GM12878 (cell line): Measurements from ENCODE around the gene KIF2C. TPM values are rescaled to one million over a fixed set of nuclear protein-coding genes. Genes with fewer than 3 reads are reported as not detected.

Experiments used
- ATAC-seq: fragments of 200-7000 bp; cut with Tn5 transposase; 3 replicates; pipeline ENCODE4 v1.9.1; 2020; ENCODE audit warnings: mild to moderate bottlenecking, moderate library complexity
- BruUV-seq: library from RNA; stranded (reverse); fragments of 400-500 nt; replicated peaks from 2 replicates; lab custom pipeline; 2021; lab: Mats Ljungman, UMichigan
- CTCF ChIA-PET: fragments of 300-600 bp; sonication (Branson Sonifier 250); formaldehyde crosslinking; extraction: SDS; loops from one replicate; lab custom pipeline; 2021; ENCODE audit warnings: inconsistent platforms; lab: Yijun Ruan, JAX
- POLR2A ChIA-PET: fragments of 350-600 bp; formaldehyde crosslinking; extraction: SDS; loops from one replicate; lab custom pipeline; 2021; ENCODE audit warnings: inconsistent platforms; lab: Charles Lee
- RAD21 ChIA-PET: fragments of 300-600 bp; sonication (Branson Sonifier 250); formaldehyde crosslinking; loops from one replicate; lab custom pipeline; 2023; ENCODE audit warnings: antibody characterized with exemption; ENCODE audit not compliant: unreplicated experiment; lab: Charles Lee
- SMC1A ChIA-PET: fragments of 300-600 bp; sonication (Branson Sonifier 250); formaldehyde crosslinking; loops from one replicate; lab custom pipeline; 2023; ENCODE audit not compliant: unreplicated experiment, uncharacterized antibody; lab: Charles Lee
- DNase-seq: peaks from one replicate; pipeline ENCODE4 v3.0.0-alpha.2; 2011; ENCODE audit warnings: low read depth, low spot score
- FAIRE-seq: peaks from 3 replicates; lab custom pipeline; 2011; peaks lifted over from hg19 to GRCh38; lab: Jason Lieb, UNC
- H2AFZ ChIP-seq: 2 replicates; pipeline ENCODE4 v1.6.0; 2011; ENCODE audit warnings: low read depth, low read length, control low read depth; ENCODE audit not compliant: control insufficient read depth
- H3K27ac ChIP-seq: 2 replicates; pipeline ENCODE4 v1.5.1; 2011; ENCODE audit warnings: control low read depth; ENCODE audit not compliant: control insufficient read depth, insufficient read depth
- H3K27me3 ChIP-seq, 2 experiments: replicated peaks in 1 of 2; 2 replicates each; pipeline versions ENCODE4 v1.6.0 to v1.6.1; 2011; ENCODE audit warnings: low read length in 1 of 2; ENCODE audit not compliant: control insufficient read depth in 2 of 2, insufficient read depth in 2 of 2
- H3K36me3 ChIP-seq, 2 experiments: 2 replicates each; pipeline ENCODE4 v1.5.1; 2011; ENCODE audit warnings: low read length in 1 of 2; ENCODE audit not compliant: control insufficient read depth in 2 of 2, insufficient read depth in 2 of 2
- H3K4me1 ChIP-seq: 2 replicates; pipeline ENCODE4 v1.6.1; 2011; ENCODE audit warnings: mild to moderate bottlenecking, low read length, moderate library complexity, mixed read lengths; ENCODE audit not compliant: control insufficient read depth, insufficient read depth
- H3K4me2 ChIP-seq: 2 replicates; pipeline ENCODE4 v1.6.0; 2011; ENCODE audit warnings: control low read depth; ENCODE audit not compliant: control insufficient read depth, insufficient read depth
- H3K4me3 ChIP-seq: fragments of 200-600 bp; sonication (generic); 2 replicates; pipeline ENCODE4 v1.5.1; 2016
- H3K79me2 ChIP-seq: 2 replicates; pipeline ENCODE4 v1.6.0; 2011; ENCODE audit warnings: low read length; ENCODE audit not compliant: control insufficient read depth, insufficient read depth
- H3K9ac ChIP-seq: 2 replicates; pipeline ENCODE4 v1.8.0; 2011; ENCODE audit warnings: low read length, control low read depth, mixed read lengths; ENCODE audit not compliant: control insufficient read depth, insufficient read depth
- H3K9me3 ChIP-seq: replicated peaks from 3 replicates; pipeline ENCODE4 v1.5.1; 2011; ENCODE audit warnings: mild to moderate bottlenecking, low read length; ENCODE audit not compliant: control insufficient read depth, insufficient read depth
- H4K20me1 ChIP-seq: 2 replicates; pipeline ENCODE4 v1.6.0; 2011; ENCODE audit not compliant: control insufficient read depth, insufficient read depth
- CHD1 ChIP-seq: IDR thresholded peaks from 2 replicates; pipeline ENCODE4 v1.6.1; 2012; ENCODE audit warnings: low read depth, low read length, improper control_type of control experiment
- CUX1 ChIP-seq: IDR thresholded peaks from 2 replicates; pipeline ENCODE4 v1.6.1; 2012; ENCODE audit warnings: improper control_type of control experiment, low read depth, low read length; ENCODE audit not compliant: insufficient replicate concordance
- EP300 ChIP-seq, 2 experiments: fragments of 150-350 bp in 1 of 2; IDR thresholded peaks; 2 replicates each; pipeline ENCODE4 v1.6.1; 2011 to 2012; ENCODE audit warnings: low read depth in 2 of 2, low read length in 2 of 2, borderline replicate concordance in 1 of 2, improper control_type of control experiment in 1 of 2, inconsistent platforms in 1 of 2; ENCODE audit not compliant: control insufficient read depth in 1 of 2
- KDM1A ChIP-seq: fragments of 200-600 bp; sonication (generic); IDR thresholded peaks from 2 replicates; pipeline ENCODE4 v1.6.1; 2016; ENCODE audit warnings: borderline replicate concordance
- RAD51 ChIP-seq: fragments of 450-650 bp; IDR thresholded peaks from 2 replicates; pipeline ENCODE4 v1.6.1; 2016; ENCODE audit warnings: moderate library complexity, mild to moderate bottlenecking, inconsistent platforms
- ZNF217 ChIP-seq: fragments of 450-650 bp; IDR thresholded peaks from 2 replicates; pipeline ENCODE4 v1.6.1; 2017; ENCODE audit warnings: antibody characterized with exemption, mild to moderate bottlenecking
- ZNF622 ChIP-seq: fragments of 450-650 bp; IDR thresholded peaks from 2 replicates; pipeline ENCODE4 v1.6.1; 2017; ENCODE audit warnings: mild to moderate bottlenecking, inconsistent platforms
- whole genome bisulfite sequencing: methylation state at CpG from one replicate; pipeline ENCODE4 v1.1.6; 2016; ENCODE audit warnings: low lambda C conversion rate; ENCODE audit not compliant: insufficient replicate concordance, insufficient coverage; ENCODE audit errors: missing lambda C conversion rate; 5-methylcytosine and 5-hydroxymethylcytosine counted together
- in situ Hi-C: fragments of 300-500 bp; cut with MboI; formaldehyde crosslinking; loops from 9 replicates; pipeline ENCODE4 v1.14.3; 2018; ENCODE audit warnings: mixed read lengths
- intact Hi-C: fragments of 100-400 bp; cut with micrococcal nuclease; formaldehyde crosslinking; loops from one replicate; pipeline ENCODE4 v1.14.2; 2022; ENCODE audit not compliant: unreplicated experiment
- polyA plus RNA-seq, 11 experiments: library from polyadenylated mRNA; depleted of rRNA in 4 of 11; unstranded in 6 of 11; stranded (reverse) in 5 of 11; fragments of >200 nt; fragmentation: Nextera tagmentation in 4 of 11; fragmentation: Illumina TruSeq in 1 of 11; extraction: Ambion mirVana in 4 of 11; extraction: Trizol in 1 of 11; gene quantifications; 1 replicate in 1 of 11; 2 replicates in 10 of 11; pipeline versions ENCODE4 v1.2.1 to v1.2.3, GENCODE V29; 2011 to 2016; ENCODE audit warnings: inconsistent platforms in 2 of 11, missing spikeins in 2 of 11, low read depth in 1 of 11
- total RNA-seq, 4 experiments: library from RNA; depleted of rRNA in 3 of 4; stranded (reverse); fragments of >200 nt in 3 of 4; fragmentation: Illumina TruSeq in 1 of 4; extraction: Trizol in 1 of 4; gene quantifications; 2 replicates each; pipeline versions ENCODE4 v1.2.1 to v1.2.3, GENCODE V29; 2013 to 2021
- TF ChIP-seq, protein P1 (sequence below): fragments of 450-650 bp; IDR thresholded peaks from 2 replicates; pipeline ENCODE4 v1.6.1; 2017; ENCODE audit warnings: mild to moderate bottlenecking, low read depth, inconsistent platforms; ENCODE audit not compliant: poor library complexity, severe bottlenecking
- TF ChIP-seq, protein P2 (sequence below): fragments of 450-650 bp; formaldehyde crosslinking; IDR thresholded peaks from 2 replicates; pipeline ENCODE4 v1.4.0; 2020; ENCODE audit warnings: mild to moderate bottlenecking, moderate library complexity

The KIF2C gene
- total and polyA plus RNA-seq, 10 of the 15 experiments (the other 5 are each of a cell fraction or from before 2014, with no cell fraction given): 42.3 to 104 (median 83.8) TPM

DNA sequence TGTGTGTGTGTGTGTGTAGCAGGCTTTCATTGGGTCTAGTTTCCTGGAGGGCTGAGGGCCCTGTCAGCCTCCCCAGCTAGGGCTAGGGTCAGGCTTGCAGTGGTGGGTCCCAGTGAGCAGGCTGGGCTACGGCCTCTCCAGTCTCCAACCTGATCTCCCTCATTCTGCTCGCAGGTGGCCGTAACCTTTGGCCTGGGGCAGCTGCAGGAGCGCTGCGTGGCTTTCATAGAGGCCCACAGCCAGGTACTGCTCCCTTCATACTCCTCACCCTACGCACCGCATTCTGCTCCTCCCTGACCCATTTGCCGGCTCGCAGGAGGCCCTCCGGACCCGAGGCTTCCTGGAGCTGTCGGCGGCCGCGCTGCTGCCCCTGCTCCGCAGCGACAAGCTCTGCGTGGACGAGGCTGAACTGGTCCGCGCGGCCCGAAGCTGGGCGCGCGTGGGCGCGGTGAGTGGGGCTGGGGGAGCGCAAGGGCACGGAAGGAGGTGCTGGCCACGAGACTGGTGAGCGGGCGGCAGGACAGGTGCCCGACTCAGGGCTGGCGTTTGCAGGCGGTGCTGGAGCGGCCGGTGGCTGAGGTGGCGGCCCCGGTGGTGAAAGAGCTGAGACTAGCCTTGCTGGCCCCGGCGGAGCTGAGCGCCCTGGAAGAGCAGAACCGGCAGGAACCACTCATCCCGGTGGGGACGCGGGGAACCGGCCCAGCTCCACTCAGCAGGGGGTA is 73.3 kb downstream of the KIF2C start:
- no TSS peak for BruUV-seq
- H3K4me3 ChIP-seq: no peak overlapping the region
- DNase-seq: no peak
- no peak overlapping the region for H3K9ac ChIP-seq
- no peak for FAIRE-seq
- intact Hi-C loops (no loop called here), in situ Hi-C loops (no loop called here)
- 75% methylated on average over 41 of the region's 48 CpGs for WGBS
- ChIA-PET SMC1A (interaction anchor here (1.3 to 1.7 kb wide), 2 partner anchors 13 to 37 kb away, joined by 3 to 4 read pairs; partner anchors contain the start of genes PLK3 and RPS8), RAD21 (interaction anchor here (1.2 to 2.3 kb wide), 3 partner anchors 13 to 491 kb away, joined by 4 to 18 read pairs (median 4); partner anchors contain the start of gene PLK3), POLR2A (interaction anchor here (0.6 to 2.4 kb wide), 7 partner anchors 8 to 820 kb away, joined by 3 to 26 read pairs (median 5); partner anchors contain the start of genes PLK3, RNU5D-1 and RPS8), CTCF (interaction anchor here (1.0 to 3.5 kb wide), 7 partner anchors 14 to 237 kb away, joined by 3 to 24 read pairs (median 4); partner anchors contain the start of genes HECTD3, PLK3, RNU5D-1 and RPS8)
- H3K4me1 ChIP-seq: peaks cover 32% of the 10 kb centered on the region
- H3K27me3 ChIP-seq: no peaks in the 10 kb centered on the region
- no peaks in the 10 kb centered on the region for H3K79me2 ChIP-seq
- peak overlapping the region; percentile 77 for H3K4me2 ChIP-seq
- no peaks in the 10 kb centered on the region for H3K9me3 ChIP-seq
- H4K20me1 ChIP-seq: no peaks in the 10 kb centered on the region
- H2AFZ ChIP-seq: peak overlapping the region; percentile 78
- ATAC-seq: no peak
- no peaks in the 10 kb centered on the region; a peak in 1 of 4 replicates for H3K36me3 ChIP-seq
- peak overlapping the region; percentile 71; the same call in 1 of the 2 replicates for H3K27ac ChIP-seq
- no peak for TF ChIP-seq EP300 (IDR thresholded peaks at IDR 0.05; ENCODE audit: borderline replicate concordance in 1 of 2, control insufficient read depth in 1 of 2, low read depth in 2 of 2, low read length in 2 of 2)
- TF ChIP-seq ZNF217: no peak
- no peak for TF ChIP-seq ZNF622
- TF ChIP-seq KDM1A: no peak
- TF ChIP-seq, protein P1, sequence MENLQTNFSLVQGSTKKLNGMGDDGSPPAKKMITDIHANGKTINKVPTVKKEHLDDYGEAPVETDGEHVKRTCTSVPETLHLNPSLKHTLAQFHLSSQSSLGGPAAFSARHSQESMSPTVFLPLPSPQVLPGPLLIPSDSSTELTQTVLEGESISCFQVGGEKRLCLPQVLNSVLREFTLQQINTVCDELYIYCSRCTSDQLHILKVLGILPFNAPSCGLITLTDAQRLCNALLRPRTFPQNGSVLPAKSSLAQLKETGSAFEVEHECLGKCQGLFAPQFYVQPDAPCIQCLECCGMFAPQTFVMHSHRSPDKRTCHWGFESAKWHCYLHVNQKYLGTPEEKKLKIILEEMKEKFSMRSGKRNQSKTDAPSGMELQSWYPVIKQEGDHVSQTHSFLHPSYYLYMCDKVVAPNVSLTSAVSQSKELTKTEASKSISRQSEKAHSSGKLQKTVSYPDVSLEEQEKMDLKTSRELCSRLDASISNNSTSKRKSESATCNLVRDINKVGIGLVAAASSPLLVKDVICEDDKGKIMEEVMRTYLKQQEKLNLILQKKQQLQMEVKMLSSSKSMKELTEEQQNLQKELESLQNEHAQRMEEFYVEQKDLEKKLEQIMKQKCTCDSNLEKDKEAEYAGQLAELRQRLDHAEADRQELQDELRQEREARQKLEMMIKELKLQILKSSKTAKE: no peak
- TF ChIP-seq, protein P2, sequence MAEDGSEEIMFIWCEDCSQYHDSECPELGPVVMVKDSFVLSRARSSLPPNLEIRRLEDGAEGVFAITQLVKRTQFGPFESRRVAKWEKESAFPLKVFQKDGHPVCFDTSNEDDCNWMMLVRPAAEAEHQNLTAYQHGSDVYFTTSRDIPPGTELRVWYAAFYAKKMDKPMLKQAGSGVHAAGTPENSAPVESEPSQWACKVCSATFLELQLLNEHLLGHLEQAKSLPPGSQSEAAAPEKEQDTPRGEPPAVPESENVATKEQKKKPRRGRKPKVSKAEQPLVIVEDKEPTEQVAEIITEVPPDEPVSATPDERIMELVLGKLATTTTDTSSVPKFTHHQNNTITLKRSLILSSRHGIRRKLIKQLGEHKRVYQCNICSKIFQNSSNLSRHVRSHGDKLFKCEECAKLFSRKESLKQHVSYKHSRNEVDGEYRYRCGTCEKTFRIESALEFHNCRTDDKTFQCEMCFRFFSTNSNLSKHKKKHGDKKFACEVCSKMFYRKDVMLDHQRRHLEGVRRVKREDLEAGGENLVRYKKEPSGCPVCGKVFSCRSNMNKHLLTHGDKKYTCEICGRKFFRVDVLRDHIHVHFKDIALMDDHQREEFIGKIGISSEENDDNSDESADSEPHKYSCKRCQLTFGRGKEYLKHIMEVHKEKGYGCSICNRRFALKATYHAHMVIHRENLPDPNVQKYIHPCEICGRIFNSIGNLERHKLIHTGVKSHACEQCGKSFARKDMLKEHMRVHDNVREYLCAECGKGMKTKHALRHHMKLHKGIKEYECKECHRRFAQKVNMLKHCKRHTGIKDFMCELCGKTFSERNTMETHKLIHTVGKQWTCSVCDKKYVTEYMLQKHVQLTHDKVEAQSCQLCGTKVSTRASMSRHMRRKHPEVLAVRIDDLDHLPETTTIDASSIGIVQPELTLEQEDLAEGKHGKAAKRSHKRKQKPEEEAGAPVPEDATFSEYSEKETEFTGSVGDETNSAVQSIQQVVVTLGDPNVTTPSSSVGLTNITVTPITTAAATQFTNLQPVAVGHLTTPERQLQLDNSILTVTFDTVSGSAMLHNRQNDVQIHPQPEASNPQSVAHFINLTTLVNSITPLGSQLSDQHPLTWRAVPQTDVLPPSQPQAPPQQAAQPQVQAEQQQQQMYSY (CRISPR knock-in tag): no peak
- no peak for TF ChIP-seq CHD1
- no peak for TF ChIP-seq CUX1
- TF ChIP-seq RAD51: no peak
